ENCODE data around the gene BEAN1.

- TF ChIP-seq POLR2A (IDR thresholded peaks at IDR 0.05) (no peak), EP300 (IDR thresholded peaks at IDR 0.05) (no peak)
Observed at GRCh38 chr16:66510298-66510697, 83.2 kb downstream of the BEAN1 start.
